Upper lobe of right lung (tissue), 1 donor: ENCODE data around the gene TRAF3. TPM values are rescaled to one million over a fixed set of nuclear protein-coding genes. Genes with fewer than 3 reads are reported as not detected.
A peak's percentile ranks its signal among the peaks of the same experiment; 100 is the strongest.

Source experiments
- ATAC-seq: fragments of 200-7000 bp; cut with Tn5 transposase; one replicate; pipeline ENCODE4 v1.9.1; 2020; ENCODE audit warnings: mild to moderate bottlenecking, moderate library complexity
- DNase-seq: peaks from one replicate; pipeline ENCODE4 v3.0.0-alpha.2; 2020
- H3K27ac ChIP-seq: fragments of 200-600 bp; one replicate; pipeline ENCODE4 v1.8.0; 2022
- H3K27me3 ChIP-seq: fragments of 200-600 bp; one replicate; pipeline ENCODE4 v1.8.0; 2022; ENCODE audit warnings: mild to moderate bottlenecking
- H3K36me3 ChIP-seq: fragments of 200-600 bp; one replicate; pipeline ENCODE4 v1.8.0; 2022
- H3K4me1 ChIP-seq: fragments of 200-600 bp; one replicate; pipeline ENCODE4 v1.8.0; 2022
- H3K4me3 ChIP-seq: fragments of 200-600 bp; one replicate; pipeline ENCODE4 v1.8.0; 2022; ENCODE audit warnings: mild to moderate bottlenecking
- H3K9me3 ChIP-seq: fragments of 200-600 bp; one replicate; pipeline ENCODE4 v1.8.0; 2022
- intact Hi-C: fragments of 100-400 bp; cut with DNase I; formaldehyde crosslinking; loops from one replicate; pipeline ENCODE4 v1.11.0; 2022
- total RNA-seq: library from RNA; stranded (reverse); fragmentation: NEBNext Ultra II Directional; extraction: Animal tissue kit (Norgen Biotek cat#: 25700); gene quantifications from one replicate; pipeline ENCODE4 v1.2.1, GENCODE V29; 2021
- TF ChIP-seq, protein P1 (sequence below): fragments of 200-600 bp; IDR thresholded peaks from one replicate; pipeline ENCODE4 v1.8.0; 2022; ENCODE audit warnings: antibody characterized with exemption
- donor health status: DM: no; HTN: yes; CAD: no; lungs with severe emphysema.

TRAF3 gene
- total RNA-seq, 1 donor from 2014 or later: 22.3 TPM

DNA sequence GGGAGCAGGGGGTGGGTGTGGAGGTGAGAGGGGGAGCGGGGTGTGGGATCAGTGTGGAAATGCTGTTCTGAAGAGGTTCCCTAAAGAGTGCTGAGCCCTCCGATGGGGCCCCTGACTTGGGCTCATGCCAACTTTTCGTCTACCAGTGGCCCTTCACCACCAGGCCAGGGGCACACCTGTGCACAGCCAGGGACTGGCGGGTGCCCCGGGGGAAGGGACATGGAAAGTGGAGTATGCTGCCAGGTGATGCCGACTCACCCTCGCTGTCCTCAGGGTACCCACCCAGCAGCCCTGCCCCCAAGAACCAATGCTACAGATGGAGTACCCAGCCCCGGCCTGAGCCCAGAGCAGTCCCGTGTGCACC, 171.4 kb downstream of the TRAF3 start:
- no peaks in the 10 kb centered on the region for H3K27me3 ChIP-seq
- DNase-seq: no peak
- no peaks in the 10 kb centered on the region for H3K4me1 ChIP-seq
- no peak for ATAC-seq
- H3K4me3 ChIP-seq: no peak overlapping the region
- peaks cover 93% of the 10 kb centered on the region for H3K36me3 ChIP-seq
- TF ChIP-seq, protein P1, sequence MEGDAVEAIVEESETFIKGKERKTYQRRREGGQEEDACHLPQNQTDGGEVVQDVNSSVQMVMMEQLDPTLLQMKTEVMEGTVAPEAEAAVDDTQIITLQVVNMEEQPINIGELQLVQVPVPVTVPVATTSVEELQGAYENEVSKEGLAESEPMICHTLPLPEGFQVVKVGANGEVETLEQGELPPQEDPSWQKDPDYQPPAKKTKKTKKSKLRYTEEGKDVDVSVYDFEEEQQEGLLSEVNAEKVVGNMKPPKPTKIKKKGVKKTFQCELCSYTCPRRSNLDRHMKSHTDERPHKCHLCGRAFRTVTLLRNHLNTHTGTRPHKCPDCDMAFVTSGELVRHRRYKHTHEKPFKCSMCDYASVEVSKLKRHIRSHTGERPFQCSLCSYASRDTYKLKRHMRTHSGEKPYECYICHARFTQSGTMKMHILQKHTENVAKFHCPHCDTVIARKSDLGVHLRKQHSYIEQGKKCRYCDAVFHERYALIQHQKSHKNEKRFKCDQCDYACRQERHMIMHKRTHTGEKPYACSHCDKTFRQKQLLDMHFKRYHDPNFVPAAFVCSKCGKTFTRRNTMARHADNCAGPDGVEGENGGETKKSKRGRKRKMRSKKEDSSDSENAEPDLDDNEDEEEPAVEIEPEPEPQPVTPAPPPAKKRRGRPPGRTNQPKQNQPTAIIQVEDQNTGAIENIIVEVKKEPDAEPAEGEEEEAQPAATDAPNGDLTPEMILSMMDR: no peak
- no peaks in the 10 kb centered on the region for H3K9me3 ChIP-seq
- H3K27ac ChIP-seq: no peak overlapping the region
- intact Hi-C loops: no loop called here

- ATAC-seq: peak; percentile 65
- Histone ChIP-seq H3K9me3 (no peaks in the 10 kb centered on the region), H3K4me1 (no peaks in the 10 kb centered on the region), H3K4me3 (no peak overlapping the region), H3K36me3 (peaks cover 93% of the 10 kb centered on the region), H3K27ac (no peak overlapping the region), H3K27me3 (no peaks in the 10 kb centered on the region)
- TF ChIP-seq, protein P1: no peak
- intact Hi-C loops: no loop called here
- DNase-seq: no peak
Measured at GRCh38 chr14:102949062-102949800, 172.0 kb downstream of the TRAF3 start.

GRCh38 chr14:102949801-102950451, 172.7 kb downstream of the TRAF3 start:
- H3K4me1 ChIP-seq: no peaks in the 10 kb centered on the region
- H3K27ac ChIP-seq: no peak overlapping the region
- no peak for DNase-seq
- intact Hi-C loops: no loop called here
- H3K9me3 ChIP-seq: no peaks in the 10 kb centered on the region
- TF ChIP-seq, protein P1: no peak
- no peak overlapping the region for H3K4me3 ChIP-seq
- H3K36me3 ChIP-seq: peaks cover 93% of the 10 kb centered on the region
- H3K27me3 ChIP-seq: no peaks in the 10 kb centered on the region
- peak; percentile 54 for ATAC-seq

DNA sequence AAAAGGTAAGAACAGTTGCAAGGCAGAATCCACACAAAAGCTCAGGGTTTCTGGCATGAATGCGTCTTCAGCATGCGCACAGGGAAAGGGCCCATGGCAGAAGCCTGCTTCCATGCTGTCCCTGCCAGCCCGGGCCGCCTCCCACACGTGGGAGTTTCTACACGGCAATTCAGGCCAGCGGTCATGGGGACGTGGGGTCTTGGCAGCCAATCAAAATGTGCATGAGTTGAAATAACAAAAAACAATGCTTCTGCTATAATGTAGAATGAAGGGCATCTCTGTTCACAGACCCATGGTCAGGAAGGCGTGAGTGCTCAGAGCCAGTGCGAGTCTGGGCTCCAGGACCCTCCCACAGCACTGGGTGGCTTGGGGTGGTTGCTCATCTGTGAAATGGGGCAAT, 173.8 kb downstream of the TRAF3 start:
- Histone ChIP-seq H3K36me3 (peaks cover 93% of the 10 kb centered on the region), H3K9me3 (no peaks in the 10 kb centered on the region), H3K27ac (no peak overlapping the region), H3K4me1 (no peaks in the 10 kb centered on the region), H3K4me3 (no peak overlapping the region), H3K27me3 (no peaks in the 10 kb centered on the region)
- DNase-seq: no peak
- TF ChIP-seq, protein P1: no peak
- no peak for ATAC-seq
- intact Hi-C loops: no loop called here

DNA sequence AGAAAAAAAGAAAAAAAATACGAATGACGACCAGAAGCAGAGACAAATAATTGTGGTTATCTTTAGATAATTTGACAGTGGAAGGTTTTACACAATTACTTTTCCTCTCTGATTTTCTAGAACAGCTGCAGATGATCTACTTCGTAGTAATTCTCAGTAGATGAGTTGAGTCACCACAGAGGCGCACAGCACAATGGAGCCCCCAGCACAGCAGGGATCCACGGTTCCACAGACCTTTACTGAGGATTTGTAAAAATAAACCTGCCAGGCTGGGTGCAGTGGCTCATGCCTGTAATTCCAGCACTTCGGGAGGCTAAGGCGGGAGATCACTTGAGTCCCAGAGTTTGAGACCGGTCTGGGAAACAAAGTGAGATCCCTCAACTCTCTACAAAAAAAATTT, 174.6 kb downstream of the TRAF3 start:
- Histone ChIP-seq H3K27ac (no peak overlapping the region), H3K36me3 (peaks cover 93% of the 10 kb centered on the region), H3K9me3 (no peaks in the 10 kb centered on the region), H3K4me3 (no peak overlapping the region), H3K27me3 (no peaks in the 10 kb centered on the region), H3K4me1 (no peaks in the 10 kb centered on the region)
- intact Hi-C loops: no loop called here
- DNase-seq (no peak), ATAC-seq (no peak)
- TF ChIP-seq, protein P1: no peak
